OCI-LY7 (cell line): ENCODE measurements around the gene NCAM1.

Source experiments
- EZH2phosphoT487 ChIP-seq: fragments of 200-600 bp; sonication (generic); IDR thresholded peaks from 2 replicates; pipeline ENCODE4 v1.6.1; 2018; ENCODE audit warnings: low read depth, borderline replicate concordance, mild to moderate bottlenecking, mixed run types, antibody characterized with exemption, low read length, moderate library complexity, mixed read lengths
- TF ChIP-seq, protein P1 (sequence below): fragments of 200-600 bp; sonication (generic); conservative IDR thresholded peaks from 2 replicates; pipeline ENCODE4 v1.5.1; 2014; ENCODE audit warnings: mild to moderate bottlenecking, antibody characterized with exemption, low read length, moderate library complexity, mixed read lengths

DNA sequence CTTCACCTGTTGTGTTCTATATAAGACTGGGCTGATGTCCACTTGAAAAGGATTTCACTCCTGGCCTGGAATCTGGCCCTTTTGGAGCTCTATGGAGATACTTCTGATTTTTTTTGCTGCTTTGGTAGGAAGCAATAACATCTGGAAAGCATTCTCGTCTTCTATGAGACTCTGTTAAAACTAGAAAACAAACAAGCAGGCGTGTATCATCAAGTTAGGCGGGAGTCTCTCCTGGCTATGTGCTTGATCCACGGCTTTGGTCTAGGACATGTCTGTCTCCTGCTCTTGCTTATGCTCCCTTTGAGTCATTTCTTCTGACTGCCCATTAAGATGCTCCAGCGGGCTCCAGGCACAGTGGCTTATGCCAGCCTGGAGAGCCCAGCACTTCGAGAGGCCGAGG, 231.8 kb downstream of the NCAM1 start:
- TF ChIP-seq, protein P1, sequence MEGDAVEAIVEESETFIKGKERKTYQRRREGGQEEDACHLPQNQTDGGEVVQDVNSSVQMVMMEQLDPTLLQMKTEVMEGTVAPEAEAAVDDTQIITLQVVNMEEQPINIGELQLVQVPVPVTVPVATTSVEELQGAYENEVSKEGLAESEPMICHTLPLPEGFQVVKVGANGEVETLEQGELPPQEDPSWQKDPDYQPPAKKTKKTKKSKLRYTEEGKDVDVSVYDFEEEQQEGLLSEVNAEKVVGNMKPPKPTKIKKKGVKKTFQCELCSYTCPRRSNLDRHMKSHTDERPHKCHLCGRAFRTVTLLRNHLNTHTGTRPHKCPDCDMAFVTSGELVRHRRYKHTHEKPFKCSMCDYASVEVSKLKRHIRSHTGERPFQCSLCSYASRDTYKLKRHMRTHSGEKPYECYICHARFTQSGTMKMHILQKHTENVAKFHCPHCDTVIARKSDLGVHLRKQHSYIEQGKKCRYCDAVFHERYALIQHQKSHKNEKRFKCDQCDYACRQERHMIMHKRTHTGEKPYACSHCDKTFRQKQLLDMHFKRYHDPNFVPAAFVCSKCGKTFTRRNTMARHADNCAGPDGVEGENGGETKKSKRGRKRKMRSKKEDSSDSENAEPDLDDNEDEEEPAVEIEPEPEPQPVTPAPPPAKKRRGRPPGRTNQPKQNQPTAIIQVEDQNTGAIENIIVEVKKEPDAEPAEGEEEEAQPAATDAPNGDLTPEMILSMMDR = no peak
- TF ChIP-seq EZH2phosphoT487 = no peak
